K562 (cell line): ENCODE data around the gene ROM1. TPM values are rescaled to one million over a fixed set of nuclear protein-coding genes. Genes with fewer than 3 reads are reported as not detected.

Experiments used
- ARID4B ChIP-seq: sonication (generic); formaldehyde crosslinking; IDR thresholded peaks from 2 replicates; pipeline ENCODE4 v1.8.0; 2022; ENCODE audit warnings: mild to moderate bottlenecking, missing genetic modification reagents
- CAMTA2 ChIP-seq: fragments of 250-450 bp; sonication (Bioruptor Pico); conservative IDR thresholded peaks from 2 replicates; pipeline ENCODE4 v1.5.1; 2022
- CBFB ChIP-seq: sonication (generic); formaldehyde crosslinking; IDR thresholded peaks from 2 replicates; pipeline ENCODE4 v1.4.0; 2020; ENCODE audit warnings: mild to moderate bottlenecking, missing genetic modification reagents
- E2F1 ChIP-seq: sonication (generic); formaldehyde crosslinking; IDR thresholded peaks from 2 replicates; pipeline ENCODE4 v1.8.1; 2023; ENCODE audit warnings: mild to moderate bottlenecking, missing genetic modification reagents, moderate library complexity
- NR2C2 ChIP-seq, 2 experiments: fragments of 200-800 bp in 1 of 2; sonication (Bioruptor generic) in 1 of 2; sonication (generic) in 1 of 2; formaldehyde crosslinking in 1 of 2; IDR thresholded peaks; 2 replicates each; pipeline versions ENCODE4 v1.6.1 to v1.8.0; 2016 to 2022; ENCODE audit warnings: mild to moderate bottlenecking in 1 of 2, missing compliant biosample characterization in 1 of 2, missing genetic modification characterization in 1 of 2, missing genetic modification reagents in 1 of 2
- POLR2G ChIP-seq: fragments of 200-400 bp; formaldehyde crosslinking; IDR thresholded peaks from 2 replicates; pipeline ENCODE4 v1.6.1; 2017; ENCODE audit warnings: low read depth, mild to moderate bottlenecking, antibody characterized with exemption, low read length, moderate library complexity
- RBM17 ChIP-seq: fragments of 200-400 bp; formaldehyde crosslinking; IDR thresholded peaks from 2 replicates; pipeline ENCODE4 v1.6.1; 2017; ENCODE audit warnings: low read depth, mild to moderate bottlenecking, low read length, borderline replicate concordance
- RBM34 ChIP-seq: fragments of 200-400 bp; formaldehyde crosslinking; IDR thresholded peaks from 2 replicates; pipeline ENCODE4 v1.6.1; 2018; ENCODE audit warnings: low read length, borderline replicate concordance; ENCODE audit not compliant: insufficient read depth
- SP2 ChIP-seq: IDR thresholded peaks from 2 replicates; pipeline ENCODE4 v1.6.1; 2011; ENCODE audit warnings: mild to moderate bottlenecking, low read depth, low read length, moderate library complexity; ENCODE audit not compliant: poor library complexity, severe bottlenecking; ENCODE audit errors: extremely low read depth
- TGIF2 ChIP-seq: sonication (generic); formaldehyde crosslinking; IDR thresholded peaks from 2 replicates; pipeline ENCODE4 v1.8.1; 2022; ENCODE audit warnings: mild to moderate bottlenecking, missing genetic modification reagents, moderate library complexity
- VEZF1 ChIP-seq: fragments of 200-800 bp; sonication (Bioruptor generic); IDR thresholded peaks from 2 replicates; pipeline ENCODE4 v1.6.1; 2017; ENCODE audit warnings: missing genetic modification characterization, missing compliant biosample characterization
- ZNF609 ChIP-seq: sonication (generic); formaldehyde crosslinking; IDR thresholded peaks from 2 replicates; pipeline ENCODE4 v1.8.1; 2023; ENCODE audit warnings: missing genetic modification reagents, mild to moderate bottlenecking, borderline replicate concordance
- polyA plus RNA-seq, 8 experiments: library from polyadenylated mRNA; depleted of rRNA in 4 of 8; stranded (reverse) in 5 of 8; unstranded in 3 of 8; fragments of >200 nt; fragmentation: Nextera tagmentation in 2 of 8; fragmentation: Illumina TruSeq in 1 of 8; extraction: Ambion mirVana in 2 of 8; extraction: Trizol in 1 of 8; gene quantifications; 2 replicates each; pipeline versions ENCODE4 v1.2.1 to v1.2.3, GENCODE V29; 2011 to 2014; ENCODE audit warnings: inconsistent platforms in 1 of 8, missing spikeins in 1 of 8
- total RNA-seq, 7 experiments: library from RNA; depleted of rRNA in 6 of 7; stranded (reverse); fragments of >200 nt in 6 of 7; fragmentation: Illumina TruSeq in 2 of 7; extraction: Trizol in 2 of 7; gene quantifications; 2 replicates each; pipeline versions ENCODE4 v1.2.1 to v1.2.3, GENCODE V29; 2011 to 2021; ENCODE audit warnings: low replicate concordance in 1 of 7

ROM1 gene
- total and polyA plus RNA-seq, 9 of the 15 experiments (the other 6 are each of a cell fraction or from before 2014, with no cell fraction given): 0.75 to 4.0 (median 2.6) TPM

- TF ChIP-seq SP2: no peak
- TF ChIP-seq RBM17: no peak
- 0 out of 2 replicates have a peak, but pooled peaks have one; percentile 45 for TF ChIP-seq CAMTA2 (CRISPR knock-in tag)
- TF ChIP-seq E2F1 (CRISPR knock-in tag): 0 out of 2 replicates have a peak, but pooled peaks have one; percentile 68
- TF ChIP-seq ARID4B (CRISPR knock-in tag): no peak
- no peak for TF ChIP-seq CBFB (CRISPR knock-in tag)
- peak; percentile 28; the same call in 1 of the 2 replicates for TF ChIP-seq VEZF1 (CRISPR knock-in tag)
- peak; percentile 65; the same call in 1 of the 2 replicates for TF ChIP-seq TGIF2 (CRISPR knock-in tag)
- peak; percentile 64; the same call in 1 of the 2 replicates for TF ChIP-seq RBM34
- TF ChIP-seq NR2C2 (CRISPR knock-in tag; IDR thresholded peaks at IDR 0.05): peak; percentile 17; the same call in 1 of the 2 replicates
- TF ChIP-seq NR2C2 (tag; IDR thresholded peaks at IDR 0.05): peak; percentile 53; the same call in 1 of the 2 replicates
- peak; percentile 89 for TF ChIP-seq POLR2G
- peak; percentile 34; the same call in 1 of the 2 replicates for TF ChIP-seq ZNF609 (CRISPR knock-in tag)
These were observed 11.5 kb upstream of the ROM1 start, which contains the start of gene MTA2 (continued) for GRCh38 chr11:62601372-62602140.
